ENCODE results near the gene KLHL13. TPM values are rescaled to one million over a fixed set of nuclear protein-coding genes. Genes with fewer than 3 reads are reported as not detected.
"Not testable (repeated sequence)": the region's sequence is repeated elsewhere in the genome, so short reads cannot be mapped to it uniquely, and the experiment has no call there.

KLHL13 gene
- total RNA-seq, 1 donor from 2014 or later, result not detected

- Mint-ChIP-seq H3K9me3 (no peaks in the 10 kb centered on the region), H3K27me3 (ENCODE audit: insufficient read depth) (no peaks in the 10 kb centered on the region), H3K27ac (no peak overlapping the region), H3K4me1 (ENCODE audit: low read depth) (no peaks in the 10 kb centered on the region), H3K4me3 (no peak overlapping the region), H3K36me3 (ENCODE audit: low read depth) (no peaks in the 10 kb centered on the region)
- no peak for DNase-seq (ENCODE audit: low spot score)
- intact Hi-C loops (cut with micrococcal nuclease), result no loop called here
These were observed 57.7 kb downstream of the KLHL13 start for GRCh38 chrX:118058924-118059323.

DNA sequence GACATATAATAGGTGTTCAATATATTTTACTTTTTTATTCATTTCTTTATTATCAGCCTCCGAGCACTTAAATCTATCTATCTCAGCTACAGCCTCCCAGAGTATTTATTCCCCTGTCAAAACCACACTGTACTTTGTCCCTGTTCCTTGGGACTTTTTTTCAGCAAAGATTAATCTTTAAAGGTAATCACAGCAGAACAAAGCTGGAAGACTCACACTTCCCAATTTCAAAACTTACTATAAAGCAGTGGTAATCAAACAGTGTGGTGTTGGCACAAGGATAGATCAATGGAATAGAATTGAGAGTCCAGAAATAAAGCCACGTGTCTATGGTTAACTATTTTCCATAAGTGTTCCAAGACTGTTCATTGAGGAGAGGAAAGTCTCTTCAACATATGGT, 59.7 kb downstream of the KLHL13 start:
- Mint-ChIP-seq H3K4me1 (ENCODE audit: low read depth) (no peaks in the 10 kb centered on the region), H3K36me3 (ENCODE audit: low read depth) (no peaks in the 10 kb centered on the region), H3K27ac (no peak overlapping the region), H3K27me3 (ENCODE audit: insufficient read depth) (no peaks in the 10 kb centered on the region), H3K9me3 (no peaks in the 10 kb centered on the region), H3K4me3 (no peak overlapping the region)
- DNase-seq (ENCODE audit: low spot score), result no peak
- intact Hi-C loops (cut with micrococcal nuclease), result no loop called here

DNA sequence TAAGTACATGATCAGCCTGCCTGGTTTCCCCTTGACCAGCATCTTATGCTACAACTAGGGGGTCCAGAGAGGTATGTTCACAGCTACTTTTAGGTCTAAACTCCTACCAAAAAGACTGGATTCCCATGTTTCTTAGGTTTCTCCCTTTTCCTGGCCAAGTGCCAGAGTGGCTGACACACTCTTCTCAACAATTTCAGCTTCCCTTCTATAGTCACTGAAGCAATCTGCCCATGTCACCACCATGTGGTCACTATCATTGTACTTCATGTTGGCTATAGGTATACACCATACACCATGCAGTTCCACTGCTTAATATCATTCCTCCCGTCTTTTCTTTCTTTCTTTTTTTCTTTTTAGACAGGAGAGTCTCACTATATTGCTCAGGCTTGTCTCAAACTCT, 66.9 kb downstream of the KLHL13 start:
- no peak for DNase-seq (ENCODE audit: low spot score)
- no peaks in the 10 kb centered on the region for H3K36me3 Mint-ChIP-seq (ENCODE audit: low read depth)
- no peaks in the 10 kb centered on the region for H3K9me3 Mint-ChIP-seq
- H3K27me3 Mint-ChIP-seq (ENCODE audit: insufficient read depth), result no peaks in the 10 kb centered on the region
- no peak overlapping the region for H3K27ac Mint-ChIP-seq
- intact Hi-C loops (cut with micrococcal nuclease), result no loop called here
- H3K4me3 Mint-ChIP-seq, result no peak overlapping the region
- no peaks in the 10 kb centered on the region for H3K4me1 Mint-ChIP-seq (ENCODE audit: low read depth)

GRCh38 chrX:118047446-118048186, 69.0 kb downstream of the KLHL13 start:
- intact Hi-C loops (cut with micrococcal nuclease), result no loop called here
- no peak overlapping the region for H3K4me3 Mint-ChIP-seq
- no peak overlapping the region for H3K27ac Mint-ChIP-seq
- no peaks in the 10 kb centered on the region for H3K27me3 Mint-ChIP-seq (ENCODE audit: insufficient read depth)
- no peaks in the 10 kb centered on the region for H3K36me3 Mint-ChIP-seq (ENCODE audit: low read depth)
- no peak for DNase-seq (ENCODE audit: low spot score)
- peaks cover 8% of the 10 kb centered on the region for H3K9me3 Mint-ChIP-seq
- no peaks in the 10 kb centered on the region for H3K4me1 Mint-ChIP-seq (ENCODE audit: low read depth)

DNA sequence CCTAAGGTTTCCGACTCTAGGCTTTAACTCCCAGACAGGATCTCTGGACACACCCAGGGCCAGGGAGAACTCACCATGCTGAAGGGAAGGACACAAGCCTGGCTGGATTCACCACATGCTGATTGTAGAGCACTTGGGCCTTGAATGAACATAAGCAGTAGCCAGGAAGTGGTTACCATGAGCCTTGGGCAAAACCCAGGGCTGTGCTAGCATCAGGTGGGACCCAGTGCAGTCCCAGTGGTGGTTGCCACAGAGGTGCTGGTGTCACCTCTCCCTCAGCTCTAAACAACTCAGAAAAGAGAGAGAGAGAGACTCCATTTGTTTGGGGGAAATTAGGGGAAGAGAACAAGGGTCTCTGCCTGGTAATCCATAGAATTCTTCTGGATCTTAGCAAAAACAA, 77.0 kb downstream of the KLHL13 start:
- Mint-ChIP-seq H3K4me3 (no peak overlapping the region), H3K4me1 (ENCODE audit: low read depth) (no peaks in the 10 kb centered on the region), H3K27ac (no peak overlapping the region), H3K9me3 (peaks cover 8% of the 10 kb centered on the region), H3K27me3 (ENCODE audit: insufficient read depth) (no peaks in the 10 kb centered on the region), H3K36me3 (ENCODE audit: low read depth) (no peaks in the 10 kb centered on the region)
- DNase-seq (ENCODE audit: low spot score), result no peak
- intact Hi-C loops (cut with micrococcal nuclease), result no loop called here

DNA sequence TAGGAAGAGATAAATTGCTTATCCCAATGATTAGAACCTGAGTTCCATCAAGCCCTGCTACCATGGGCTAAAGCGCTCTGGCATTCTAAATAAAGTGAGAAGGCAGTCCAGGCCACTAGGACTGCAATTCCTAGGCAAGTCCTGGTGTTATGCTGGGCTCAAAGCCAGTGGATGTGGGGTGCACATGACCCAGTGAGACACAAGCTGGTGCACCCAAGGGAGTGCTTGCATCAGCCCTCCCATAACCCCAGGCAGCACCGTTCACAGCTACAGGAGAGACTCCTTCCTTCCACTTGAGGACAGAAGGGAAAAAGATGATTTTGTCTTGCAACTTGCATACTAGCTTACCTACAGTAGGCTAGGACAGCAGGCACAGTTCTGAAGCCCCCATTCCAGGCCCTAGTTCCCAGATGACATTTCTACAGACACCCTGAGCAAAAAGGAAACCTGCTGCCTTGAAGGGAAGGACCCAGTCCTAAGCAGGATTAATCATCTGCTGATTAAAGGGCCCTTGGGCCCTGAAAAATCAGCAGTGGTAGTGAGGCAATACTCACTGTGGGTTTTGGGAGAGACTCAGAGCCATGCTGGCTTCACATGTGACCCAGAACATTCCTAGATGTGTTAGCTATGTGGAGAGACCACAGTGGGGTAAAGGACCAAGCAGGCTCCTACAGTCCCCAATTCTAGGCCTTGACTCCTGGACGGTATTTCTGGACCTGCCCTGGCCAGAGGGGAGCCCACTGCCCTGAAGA, 77.8 kb downstream of the KLHL13 start:
- intact Hi-C loops (cut with micrococcal nuclease), result no loop called here
- no peak for DNase-seq (ENCODE audit: low spot score)
- Mint-ChIP-seq H3K4me1 (ENCODE audit: low read depth) (no peaks in the 10 kb centered on the region), H3K4me3 (no peak overlapping the region), H3K36me3 (ENCODE audit: low read depth) (no peaks in the 10 kb centered on the region), H3K27me3 (ENCODE audit: insufficient read depth) (no peaks in the 10 kb centered on the region), H3K9me3 (peaks cover 4% of the 10 kb centered on the region), H3K27ac (no peak overlapping the region)

DNA sequence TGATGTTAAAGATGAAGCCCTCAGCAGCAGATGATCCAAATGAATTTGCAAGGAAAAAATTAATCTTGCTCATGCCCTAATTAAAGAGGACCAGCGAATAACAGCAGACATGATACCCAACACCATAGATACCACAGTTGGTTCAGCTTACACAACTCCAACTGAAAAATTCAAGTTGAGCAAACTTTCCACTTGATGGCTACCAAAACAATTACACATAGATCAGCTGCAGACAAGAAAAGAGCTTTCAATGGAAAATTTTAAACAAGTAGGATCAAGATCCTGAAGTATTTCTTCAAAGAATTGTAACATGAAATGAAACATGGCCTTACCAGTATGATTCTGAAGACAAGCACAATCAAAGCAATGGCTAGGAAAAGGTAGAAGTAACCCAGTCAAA, 90.0 kb downstream of the KLHL13 start:
- H3K9me3 Mint-ChIP-seq, result no peaks in the 10 kb centered on the region

GRCh38 chrX:118025226-118025625, 91.4 kb downstream of the KLHL13 start:
- no peaks in the 10 kb centered on the region for H3K27me3 Mint-ChIP-seq (ENCODE audit: insufficient read depth)
- no peaks in the 10 kb centered on the region for H3K4me1 Mint-ChIP-seq (ENCODE audit: low read depth)
- no peaks in the 10 kb centered on the region for H3K9me3 Mint-ChIP-seq
- no peak overlapping the region for H3K27ac Mint-ChIP-seq
- DNase-seq (ENCODE audit: low spot score), result no peak
- no peaks in the 10 kb centered on the region for H3K36me3 Mint-ChIP-seq (ENCODE audit: low read depth)
- no peak overlapping the region for H3K4me3 Mint-ChIP-seq
- intact Hi-C loops (cut with micrococcal nuclease), result no loop called here

More for the DNA sequence above, 90.0 kb downstream of the KLHL13 start:
- intact Hi-C loops (cut with micrococcal nuclease), result no loop called here
- H3K4me3 Mint-ChIP-seq, result no peak overlapping the region
- no peaks in the 10 kb centered on the region for H3K4me1 Mint-ChIP-seq (ENCODE audit: low read depth)
- H3K27me3 Mint-ChIP-seq (ENCODE audit: insufficient read depth), result no peaks in the 10 kb centered on the region
- no peak for DNase-seq (ENCODE audit: low spot score)
- H3K27ac Mint-ChIP-seq, result no peak overlapping the region
- H3K36me3 Mint-ChIP-seq (ENCODE audit: low read depth), result no peaks in the 10 kb centered on the region

DNA sequence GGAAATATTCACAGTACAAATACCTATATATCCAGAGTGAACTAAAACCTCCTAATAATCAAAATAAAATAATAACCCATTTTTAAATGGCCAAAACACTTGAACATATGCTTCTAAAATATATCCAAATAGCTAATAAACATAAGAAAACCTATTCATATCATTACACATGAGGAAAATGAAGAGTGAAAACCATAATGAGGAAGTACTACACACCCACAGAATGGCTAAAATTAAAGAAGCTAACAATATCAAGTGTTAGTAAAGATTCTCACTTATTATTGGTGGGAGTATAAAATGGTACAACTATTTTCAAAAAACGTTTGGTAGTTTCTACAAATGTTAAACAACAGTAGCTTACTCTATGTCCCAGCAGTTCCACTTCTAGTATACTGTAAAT, 92.1 kb downstream of the KLHL13 start:
- no peaks in the 10 kb centered on the region for H3K4me1 Mint-ChIP-seq (ENCODE audit: low read depth)
- intact Hi-C loops (cut with micrococcal nuclease), result no loop called here
- no peaks in the 10 kb centered on the region for H3K27me3 Mint-ChIP-seq (ENCODE audit: insufficient read depth)
- H3K27ac Mint-ChIP-seq, result no peak overlapping the region
- no peaks in the 10 kb centered on the region for H3K9me3 Mint-ChIP-seq
- no peak for DNase-seq (ENCODE audit: low spot score)
- H3K4me3 Mint-ChIP-seq, result no peak overlapping the region
- H3K36me3 Mint-ChIP-seq (ENCODE audit: low read depth), result no peaks in the 10 kb centered on the region

DNA sequence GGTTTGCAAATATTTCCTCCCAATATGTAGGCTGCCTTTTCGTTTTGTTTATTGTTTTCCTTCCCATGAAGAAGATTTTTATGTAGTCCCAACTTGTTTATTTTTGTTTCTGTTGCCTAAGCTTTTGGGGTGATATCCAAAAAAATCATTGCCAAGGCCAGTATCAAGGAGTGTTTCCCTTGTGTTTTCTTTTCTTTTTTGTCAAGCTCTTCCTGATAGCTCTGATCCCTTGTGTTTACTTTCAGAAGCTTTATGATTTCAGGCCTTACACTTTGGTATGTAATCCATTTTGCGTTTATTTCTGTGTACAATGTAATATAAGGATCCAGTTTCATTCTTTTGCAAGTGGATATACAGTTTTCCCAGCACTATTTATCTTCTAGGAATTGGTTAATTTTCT, 93.9 kb downstream of the KLHL13 start:
- Mint-ChIP-seq H3K4me1 (ENCODE audit: low read depth) (no peaks in the 10 kb centered on the region), H3K9me3 (no peaks in the 10 kb centered on the region), H3K27ac (no peak overlapping the region), H3K4me3 (no peak overlapping the region), H3K36me3 (ENCODE audit: low read depth) (no peaks in the 10 kb centered on the region), H3K27me3 (ENCODE audit: insufficient read depth) (no peaks in the 10 kb centered on the region)
- no peak for DNase-seq (ENCODE audit: low spot score)
- intact Hi-C loops (cut with micrococcal nuclease), result no loop called here

- no peak for DNase-seq (ENCODE audit: low spot score)
- H3K4me1 Mint-ChIP-seq (ENCODE audit: low read depth), result no peaks in the 10 kb centered on the region
- no peak overlapping the region for H3K27ac Mint-ChIP-seq
- no peaks in the 10 kb centered on the region for H3K9me3 Mint-ChIP-seq
- intact Hi-C loops (cut with micrococcal nuclease), result no loop called here
- no peak overlapping the region for H3K4me3 Mint-ChIP-seq
- H3K36me3 Mint-ChIP-seq (ENCODE audit: low read depth), result no peaks in the 10 kb centered on the region
- H3K27me3 Mint-ChIP-seq (ENCODE audit: insufficient read depth), result no peaks in the 10 kb centered on the region
These were observed 100.2 kb downstream of the KLHL13 start for GRCh38 chrX:118016422-118016821.

- H3K4me3 Mint-ChIP-seq; H3K27ac Mint-ChIP-seq; intact Hi-C loops (cut with micrococcal nuclease); DNase-seq (ENCODE audit: low spot score); H3K27me3 Mint-ChIP-seq (ENCODE audit: insufficient read depth); H3K4me1 Mint-ChIP-seq (ENCODE audit: low read depth); H3K36me3 Mint-ChIP-seq (ENCODE audit: low read depth); H3K9me3 Mint-ChIP-seq: not testable (repeated sequence)
These were observed 114.2 kb downstream of the KLHL13 start for GRCh38 chrX:118002417-118002816.

- Mint-ChIP-seq H3K36me3 (ENCODE audit: low read depth) (no peaks in the 10 kb centered on the region), H3K4me3 (no peak overlapping the region), H3K27me3 (ENCODE audit: insufficient read depth) (no peaks in the 10 kb centered on the region), H3K9me3 (no peaks in the 10 kb centered on the region), H3K27ac (no peak overlapping the region), H3K4me1 (ENCODE audit: low read depth) (no peaks in the 10 kb centered on the region)
- intact Hi-C loops (cut with micrococcal nuclease), result no loop called here
- DNase-seq (ENCODE audit: low spot score), result no peak
These were observed 116.1 kb downstream of the KLHL13 start for GRCh38 chrX:118000518-118000917.
